GM06990 (cell line): ENCODE results near the gene LIPN.

Experiments
- DNase-seq: peaks from one replicate; pipeline ENCODE4 v3.0.0-alpha.2; 2011; ENCODE audit not compliant: insufficient read length; ENCODE audit errors: extremely low read depth
- H3K27me3 ChIP-seq: replicated peaks from 2 replicates; pipeline ENCODE4 v1.6.0; 2011; ENCODE audit warnings: low read length; ENCODE audit not compliant: control insufficient read depth, insufficient read depth
- H3K36me3 ChIP-seq: 2 replicates; pipeline ENCODE4 v1.5.1; 2011; ENCODE audit warnings: low read length; ENCODE audit not compliant: control insufficient read depth, insufficient read depth
- H3K4me3 ChIP-seq: replicated peaks from 2 replicates; pipeline ENCODE4 v1.5.1; 2011; ENCODE audit warnings: low read depth, mild to moderate bottlenecking, control low read depth, low read length
- CTCF ChIP-seq: IDR thresholded peaks from 2 replicates; pipeline ENCODE4 v1.5.1; 2011; ENCODE audit warnings: low read length, control low read depth, mild to moderate bottlenecking, inconsistent platforms; ENCODE audit not compliant: insufficient read depth, poor library complexity, severe bottlenecking

LIPN gene

GRCh38 chr10:88764110-88764509 lies 4.3 kb downstream of the LIPN start:
- no peaks in the 10 kb centered on the region for H3K27me3 ChIP-seq
- H3K36me3 ChIP-seq, result no peaks in the 10 kb centered on the region
- no peak for DNase-seq
- no peak for TF ChIP-seq CTCF
- no peak overlapping the region for H3K4me3 ChIP-seq

- TF ChIP-seq CTCF, result no peak
- H3K27me3 ChIP-seq, result no peaks in the 10 kb centered on the region
- DNase-seq, result no peak
Measured at GRCh38 chr10:88765816-88766215, 6.0 kb downstream of the LIPN start.

GRCh38 chr10:88769384-88769783 lies 9.6 kb downstream of the LIPN start:
- Histone ChIP-seq H3K27me3 (no peaks in the 10 kb centered on the region), H3K36me3 (no peaks in the 10 kb centered on the region)
- TF ChIP-seq CTCF, result no peak

More at GRCh38 chr10:88765816-88766215, 6.0 kb downstream of the LIPN start:
- Histone ChIP-seq H3K4me3 (no peak overlapping the region), H3K36me3 (no peaks in the 10 kb centered on the region)

GRCh38 chr10:88781206-88781605 lies 21.4 kb downstream of the LIPN start:
- Histone ChIP-seq H3K27me3 (no peaks in the 10 kb centered on the region), H3K4me3 (no peak overlapping the region), H3K36me3 (no peaks in the 10 kb centered on the region)
- no peak for TF ChIP-seq CTCF
- no peak for DNase-seq

More at GRCh38 chr10:88769384-88769783, 9.6 kb downstream of the LIPN start:
- H3K4me3 ChIP-seq, result no peak overlapping the region
- DNase-seq, result no peak

GRCh38 chr10:88782222-88782621 lies 22.4 kb downstream of the LIPN start:
- DNase-seq, result no peak
- no peak for TF ChIP-seq CTCF
- Histone ChIP-seq H3K27me3 (no peaks in the 10 kb centered on the region), H3K36me3 (no peaks in the 10 kb centered on the region), H3K4me3 (no peak overlapping the region)

GRCh38 chr10:88783724-88784123 lies 23.9 kb downstream of the LIPN start:
- no peak for TF ChIP-seq CTCF
- H3K4me3 ChIP-seq, result no peak overlapping the region
- no peaks in the 10 kb centered on the region for H3K36me3 ChIP-seq
- no peaks in the 10 kb centered on the region for H3K27me3 ChIP-seq
- DNase-seq, result no peak
